HG02678 (cell line): ENCODE results near the gene JPH2.
"Not testable (repeated sequence)": the region's sequence is repeated elsewhere in the genome, so short reads cannot be mapped to it uniquely, and the experiment has no call there.

Experiments
- ATAC-seq: cut with Tn5 transposase; IDR thresholded peaks from one replicate; pipeline ENCODE4 v1.9.1; 2021; ENCODE audit warnings: mild to moderate bottlenecking, moderate library complexity; ENCODE audit not compliant: unreplicated experiment

Gene JPH2

DNA sequence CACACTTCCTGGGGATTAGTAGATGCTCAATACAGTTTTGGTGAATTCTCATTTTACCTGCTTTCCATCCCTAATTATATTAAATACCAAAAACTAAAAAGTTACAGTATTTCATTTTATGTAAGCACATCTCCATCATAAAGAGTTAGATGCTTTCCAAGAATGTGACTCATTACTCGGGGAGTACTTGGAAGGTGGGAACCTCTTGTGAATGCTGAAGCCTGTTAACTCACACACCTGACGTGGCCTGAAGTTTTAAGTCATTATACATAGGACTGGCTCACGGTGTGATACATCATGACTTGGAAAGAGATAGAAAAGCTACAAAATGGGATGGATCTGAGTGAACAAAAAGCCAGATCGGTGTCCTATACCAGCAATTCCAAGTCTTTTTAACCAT lies 25.8 kb upstream of the JPH2 start:
- no peak for ATAC-seq

GRCh38 chr20:44211177-44212039 lies 24.4 kb upstream of the JPH2 start:
- ATAC-seq: peak; percentile 4

- peak; percentile 86 for ATAC-seq
These were observed 23.6 kb upstream of the JPH2 start, which contains the start of gene OSER1 for GRCh38 chr20:44210406-44211176. TSS of gene OSER1 (minus strand) at chr20:44210771. CDS start at chr20:44206957, 3,814 bp downstream.

DNA sequence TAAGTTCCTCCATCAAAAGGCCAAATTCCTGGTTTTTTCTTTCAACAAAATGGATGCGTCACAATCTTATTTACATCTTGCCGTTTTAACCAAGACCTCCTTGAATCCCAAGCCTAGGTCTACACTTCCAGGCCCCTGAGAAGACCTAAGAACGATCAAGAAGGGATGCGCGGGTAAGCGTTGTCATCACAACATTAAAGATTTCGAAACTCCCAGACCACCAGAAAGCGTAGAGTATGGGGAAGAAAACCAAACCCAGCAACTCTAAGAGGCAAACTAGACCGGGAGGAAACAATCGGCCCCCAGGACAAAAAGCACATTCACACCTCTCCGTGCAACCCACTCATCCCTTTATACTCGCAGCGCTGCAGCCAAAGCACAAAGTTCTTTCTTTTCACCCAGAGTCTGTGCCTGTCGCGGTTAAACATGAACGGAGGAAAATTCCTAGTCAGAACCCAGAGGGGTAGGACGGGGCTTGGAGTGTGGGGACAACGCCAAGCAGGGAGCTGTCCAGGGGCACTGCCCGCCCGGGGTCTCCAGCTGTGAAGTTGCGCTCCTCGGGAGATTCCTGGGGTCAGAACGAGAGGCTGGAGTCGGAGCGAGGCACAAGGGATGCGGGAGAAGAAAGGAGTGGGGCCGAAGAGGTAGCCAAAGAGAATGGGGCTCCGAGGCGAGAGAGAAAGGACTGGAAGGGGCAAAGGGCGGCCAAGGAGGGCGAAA lies 22.9 kb upstream of the JPH2 start:
- no peak for ATAC-seq

DNA sequence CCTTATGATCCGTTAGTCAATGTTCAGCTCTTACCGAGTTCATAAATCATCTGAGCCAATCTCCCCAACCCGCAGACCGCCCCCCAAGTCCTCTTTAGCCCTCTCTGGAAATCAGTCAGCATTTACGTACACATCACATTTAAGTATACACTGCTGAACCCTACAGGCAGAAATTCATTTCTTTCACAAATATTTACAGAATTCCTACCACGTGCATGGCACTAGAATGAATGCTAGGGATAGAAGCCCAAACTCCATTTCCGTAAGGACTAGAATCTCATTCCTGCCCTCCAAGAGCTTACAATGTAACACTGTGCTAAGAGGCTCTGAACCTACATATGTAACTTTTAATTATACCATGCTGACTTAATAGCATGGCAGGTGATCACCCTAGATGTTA lies 21.8 kb upstream of the JPH2 start:
- ATAC-seq: no peak

DNA sequence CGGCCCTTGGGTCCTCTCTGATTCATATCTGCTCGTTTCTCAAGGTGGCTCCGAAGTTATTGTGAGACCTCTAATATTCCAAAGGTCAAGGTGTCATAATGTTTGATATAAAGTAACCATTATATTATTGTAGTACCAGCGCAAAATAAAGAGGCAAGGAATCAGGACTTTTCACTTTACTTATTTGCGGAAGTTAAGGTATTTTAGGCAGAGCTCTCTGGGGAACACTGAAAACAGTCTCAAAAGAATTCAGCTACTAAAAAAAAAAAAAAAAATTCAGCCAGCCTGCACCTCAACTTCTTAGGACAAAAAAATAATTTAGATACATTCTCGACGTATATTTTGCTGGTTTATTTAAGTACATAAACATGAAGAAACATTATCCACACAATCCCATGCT lies 21.2 kb upstream of the JPH2 start:
- no peak for ATAC-seq

DNA sequence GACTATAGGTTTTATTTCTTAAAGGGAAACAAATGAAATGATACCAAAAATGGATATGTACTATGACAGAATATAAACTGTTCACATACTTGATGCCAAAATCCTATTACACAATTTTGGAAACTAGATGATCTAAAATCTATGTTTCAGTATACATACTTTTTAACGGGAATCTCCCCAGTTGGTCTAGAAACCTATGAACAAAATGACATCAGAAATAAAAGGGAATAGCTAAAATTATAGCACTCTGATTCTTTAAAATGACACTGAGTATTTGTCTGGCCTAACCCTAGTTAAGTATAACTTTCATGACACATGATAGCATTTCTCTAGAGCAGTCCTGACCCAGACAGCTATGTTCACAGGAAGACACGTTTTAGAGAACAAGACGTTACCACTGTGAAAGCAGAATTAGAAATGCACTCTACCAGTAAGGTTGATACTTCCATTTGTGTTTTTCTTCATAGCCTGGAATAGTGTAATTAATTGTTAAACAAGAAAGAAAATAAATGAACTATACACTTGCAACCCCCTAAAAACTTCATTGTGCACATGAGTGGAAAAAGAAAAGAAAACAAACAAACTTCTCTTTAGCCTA lies 20.2 kb upstream of the JPH2 start:
- no peak for ATAC-seq

DNA sequence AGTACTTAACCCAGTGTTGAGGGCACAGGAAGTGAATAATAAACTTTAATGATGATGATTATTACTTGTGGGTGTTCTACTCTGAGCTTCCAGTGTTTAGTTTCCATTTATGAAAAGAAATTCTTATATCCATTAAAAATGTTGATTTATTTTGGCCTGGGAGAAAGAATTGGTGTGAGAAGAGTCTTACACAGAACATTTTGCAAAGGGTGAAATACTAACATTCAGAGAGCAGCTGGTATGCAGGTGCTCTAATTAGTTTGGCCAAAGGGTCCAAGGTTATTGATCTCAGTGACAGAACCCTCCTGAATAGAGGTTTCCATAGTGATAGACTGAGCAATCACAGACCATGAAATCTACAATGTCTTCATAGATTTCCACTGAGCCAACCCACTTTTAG lies 19.1 kb upstream of the JPH2 start:
- ATAC-seq: no peak

DNA sequence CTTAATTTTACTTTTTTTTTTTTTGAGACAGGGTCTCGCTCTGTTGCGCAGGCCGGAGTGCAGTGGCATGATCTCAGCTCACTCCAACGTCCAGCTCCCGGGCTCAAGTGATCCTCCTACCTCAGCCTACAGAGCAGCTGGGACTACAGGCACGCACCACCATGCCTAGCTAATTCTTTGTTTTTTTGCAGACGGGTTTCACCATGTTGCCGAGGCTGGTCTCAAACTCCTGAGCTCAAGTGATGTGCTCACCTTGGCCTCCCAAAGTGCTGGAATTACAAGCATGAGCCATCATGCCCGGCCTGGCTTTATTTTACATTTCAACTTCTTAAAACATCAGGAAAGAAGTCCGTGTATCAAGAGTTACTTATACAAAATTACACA lies 17.8 kb upstream of the JPH2 start:
- no peak for ATAC-seq

DNA sequence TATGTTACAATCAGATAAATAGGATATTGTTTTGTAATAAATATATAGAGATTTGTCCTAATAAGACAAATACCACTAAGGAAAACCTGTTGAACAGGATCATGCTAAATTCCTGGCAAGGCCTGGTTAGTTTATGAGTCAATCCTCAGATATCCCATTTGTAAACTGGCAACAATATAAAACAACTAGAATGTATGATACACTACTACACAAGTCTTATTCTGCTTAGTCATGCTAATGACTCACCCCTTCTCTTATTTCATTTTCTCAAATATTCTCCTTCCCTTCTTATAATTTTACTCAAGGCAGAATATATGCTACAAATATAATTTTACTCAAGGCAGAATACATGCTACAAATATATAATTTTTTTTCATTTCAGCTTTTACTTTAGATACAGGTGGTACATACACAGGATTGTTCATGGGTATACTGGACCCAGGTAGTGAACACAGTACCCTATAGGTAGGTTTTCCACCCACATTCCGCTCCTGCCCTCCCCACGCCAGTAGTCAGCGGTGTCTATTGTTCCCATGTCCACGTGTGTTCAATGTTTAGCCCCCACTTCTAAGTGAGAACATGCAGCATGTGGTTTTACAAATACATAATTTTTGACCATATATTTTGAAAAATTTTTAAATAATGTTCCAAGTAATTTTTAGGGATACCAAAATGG lies 17.3 kb upstream of the JPH2 start:
- ATAC-seq: no peak

DNA sequence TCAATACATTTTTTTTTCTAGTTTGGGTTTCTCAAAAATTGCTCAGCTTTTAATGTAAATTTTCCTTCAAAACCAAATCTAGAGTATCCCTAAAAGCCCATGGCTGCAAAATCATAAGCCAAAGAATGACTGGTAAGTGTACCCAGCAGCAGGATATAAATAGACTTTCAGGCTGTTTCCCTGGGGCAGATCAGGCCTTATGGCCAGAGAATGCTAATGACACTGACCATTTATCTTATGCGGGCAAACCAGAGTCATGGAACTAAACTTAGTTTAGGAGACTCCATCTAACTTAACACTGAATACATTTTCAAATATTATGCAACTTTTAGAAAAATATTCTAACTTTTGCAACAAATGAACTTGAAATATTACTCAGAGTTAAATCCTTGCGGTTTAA lies 16.2 kb upstream of the JPH2 start:
- ATAC-seq: no peak

DNA sequence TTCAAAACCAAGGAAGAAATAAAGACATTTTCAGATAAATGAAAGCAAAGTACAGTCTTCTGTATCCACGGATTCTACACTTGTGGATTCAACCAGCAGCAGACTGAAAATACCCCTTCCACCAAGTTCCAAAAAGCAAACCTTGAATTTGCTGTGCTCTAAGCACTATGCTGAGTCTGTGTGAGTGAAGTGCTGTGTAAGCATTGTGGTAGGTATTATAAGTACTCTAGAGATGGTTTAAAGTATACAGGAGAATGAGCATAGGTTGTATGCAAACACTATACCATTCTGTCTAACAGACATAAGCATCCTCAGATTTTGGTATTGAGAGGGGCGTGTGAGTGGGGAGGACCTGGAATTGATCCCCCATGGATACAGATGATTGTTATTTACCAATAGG lies 14.0 kb upstream of the JPH2 start:
- no peak for ATAC-seq

DNA sequence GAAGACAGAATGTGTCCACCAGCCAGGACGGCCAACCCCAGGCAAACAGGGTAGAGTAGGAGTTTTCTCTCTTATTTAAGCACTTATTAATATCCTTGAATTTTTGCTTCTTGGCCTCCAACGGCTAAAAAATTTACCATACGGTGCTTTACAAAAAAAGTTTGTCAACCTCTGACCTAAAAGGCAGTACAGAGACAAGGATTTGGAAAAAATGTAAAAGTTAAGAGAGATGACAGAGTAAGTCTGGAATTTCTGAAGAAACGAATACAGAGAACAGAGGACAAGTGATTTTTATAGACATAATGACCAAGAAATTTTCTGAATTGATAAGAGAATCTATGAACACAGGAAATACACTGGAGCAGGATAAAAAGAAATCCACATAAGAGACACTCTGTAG lies 13.4 kb upstream of the JPH2 start:
- no peak for ATAC-seq

DNA sequence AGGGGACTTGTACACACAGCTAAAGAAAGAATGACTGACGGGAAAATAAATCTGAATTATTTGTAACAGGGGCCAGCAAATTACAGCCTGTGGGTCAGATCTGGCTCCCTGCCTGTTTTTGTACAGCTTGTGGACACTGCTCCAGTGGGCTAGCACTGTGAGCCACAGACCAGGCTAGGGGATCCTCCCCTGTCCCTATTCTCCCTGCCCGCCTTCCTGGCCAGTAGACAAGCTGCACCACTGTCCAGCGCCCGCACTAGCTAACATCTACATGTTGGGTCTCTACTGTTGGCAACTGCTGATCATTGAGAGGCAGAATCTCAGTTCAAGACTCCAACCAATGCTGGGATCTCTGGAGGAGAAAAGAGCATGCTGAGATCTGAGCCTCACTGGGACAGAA lies 12.9 kb upstream of the JPH2 start:
- no peak for ATAC-seq

DNA sequence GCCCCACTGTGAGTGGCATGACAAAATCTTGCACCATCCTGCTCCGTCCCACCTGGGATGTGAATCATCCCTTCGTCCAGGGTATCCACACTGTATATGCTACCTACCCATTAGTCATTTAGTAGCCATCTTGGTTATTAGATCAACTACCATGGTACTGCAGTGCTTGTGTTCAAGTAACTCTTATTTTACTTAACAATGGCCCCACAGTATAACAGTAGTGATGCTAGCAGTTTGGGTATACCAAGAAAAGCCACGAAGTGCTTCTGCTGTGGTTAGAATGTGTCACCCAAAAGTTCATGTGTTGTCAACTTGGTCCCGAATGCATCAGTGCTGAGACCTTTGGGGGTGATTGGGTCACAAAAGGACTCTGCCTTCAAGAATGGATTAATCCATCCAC lies 11.9 kb upstream of the JPH2 start:
- no peak for ATAC-seq

DNA sequence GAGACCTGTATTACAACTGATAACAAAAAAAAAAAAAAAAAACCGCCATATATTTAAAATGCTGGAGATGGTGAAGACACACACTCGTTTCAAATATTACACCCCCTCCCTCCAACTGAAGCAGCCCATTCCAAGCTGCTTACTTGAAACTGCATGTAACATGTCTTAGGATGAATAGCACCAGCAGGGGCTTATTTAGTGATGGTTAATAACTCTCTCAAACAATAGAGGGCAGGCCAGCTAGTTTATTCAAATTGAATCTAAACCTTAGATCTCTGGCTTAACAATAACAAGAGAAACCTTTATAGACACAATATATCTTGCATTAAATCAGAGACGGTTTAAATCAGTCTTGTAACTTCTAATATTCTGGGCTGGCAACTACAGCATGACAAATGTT lies 9.3 kb upstream of the JPH2 start:
- no peak for ATAC-seq

GRCh38 chr20:44195605-44196004 lies 8.6 kb upstream of the JPH2 start:
- ATAC-seq: no peak

- no peak for ATAC-seq
These were observed 6.8 kb upstream of the JPH2 start for GRCh38 chr20:44193801-44194200.

GRCh38 chr20:44191640-44192039 lies 4.7 kb upstream of the JPH2 start:
- ATAC-seq: not testable (repeated sequence)

GRCh38 chr20:44190197-44190852 lies 3.3 kb upstream of the JPH2 start:
- not testable (repeated sequence) for ATAC-seq
